WTC11 (cell line): ENCODE results near the gene MAMSTR. TPM values are rescaled to one million over a fixed set of nuclear protein-coding genes. Genes with fewer than 3 reads are reported as not detected.

ENCODE experiments used
- AR ChIP-seq: fragments of 250-450 bp; sonication (Bioruptor Pico); IDR thresholded peaks from 2 replicates; pipeline ENCODE4 v1.9.0; 2021; ENCODE audit warnings: mild to moderate bottlenecking
- E2F5 ChIP-seq: sonication (generic); formaldehyde crosslinking; IDR thresholded peaks from 2 replicates; pipeline ENCODE4 v1.8.1; 2022; ENCODE audit warnings: mild to moderate bottlenecking, moderate library complexity, missing genetic modification reagents
- ETV6 ChIP-seq: sonication (generic); formaldehyde crosslinking; IDR thresholded peaks from 2 replicates; pipeline ENCODE4 v1.8.1; 2022; ENCODE audit warnings: mild to moderate bottlenecking, missing genetic modification reagents
- FOXP1 ChIP-seq: sonication (generic); formaldehyde crosslinking; IDR thresholded peaks from 2 replicates; pipeline ENCODE4 v1.8.0; 2022; ENCODE audit warnings: missing genetic modification reagents, mild to moderate bottlenecking, moderate library complexity, borderline replicate concordance
- FOXP4 ChIP-seq: sonication (generic); formaldehyde crosslinking; IDR thresholded peaks from 2 replicates; pipeline ENCODE4 v1.8.0; 2022; ENCODE audit warnings: mild to moderate bottlenecking, missing genetic modification reagents
- GRHL2 ChIP-seq: fragments of 250-450 bp; sonication (Bioruptor Pico); IDR thresholded peaks from 2 replicates; pipeline ENCODE4 v1.8.0; 2022; ENCODE audit warnings: mild to moderate bottlenecking, moderate library complexity; ENCODE audit not compliant: insufficient replicate concordance, severe bottlenecking
- IRF1 ChIP-seq: sonication (generic); formaldehyde crosslinking; IDR thresholded peaks from 2 replicates; pipeline ENCODE4 v1.8.0; 2023; ENCODE audit warnings: missing genetic modification reagents
- JUN ChIP-seq: sonication (generic); formaldehyde crosslinking; IDR thresholded peaks from 2 replicates; pipeline ENCODE4 v1.8.0; 2023; ENCODE audit warnings: mild to moderate bottlenecking, missing genetic modification reagents
- KAT7 ChIP-seq: sonication (generic); formaldehyde crosslinking; IDR thresholded peaks from 2 replicates; pipeline ENCODE4 v1.8.1; 2023; ENCODE audit warnings: missing genetic modification reagents, mild to moderate bottlenecking, borderline replicate concordance
- MAX ChIP-seq: sonication (generic); formaldehyde crosslinking; IDR thresholded peaks from 2 replicates; pipeline ENCODE4 v1.8.0; 2022; ENCODE audit warnings: mild to moderate bottlenecking, missing genetic modification reagents
- NR1H2 ChIP-seq: sonication (generic); formaldehyde crosslinking; IDR thresholded peaks from 2 replicates; pipeline ENCODE4 v1.9.0; 2021; ENCODE audit warnings: mild to moderate bottlenecking, moderate library complexity, missing genetic modification reagents
- NR3C1 ChIP-seq: sonication (generic); formaldehyde crosslinking; conservative IDR thresholded peaks from 2 replicates; pipeline ENCODE4 v1.8.1; 2023; ENCODE audit warnings: low read depth, mild to moderate bottlenecking, missing genetic modification reagents
- OVOL2 ChIP-seq: fragments of 250-450 bp; sonication (Bioruptor Pico); IDR thresholded peaks from 2 replicates; pipeline ENCODE4 v1.9.0; 2021; ENCODE audit warnings: mild to moderate bottlenecking, borderline replicate concordance
- RORB ChIP-seq: fragments of 250-450 bp; sonication (Bioruptor Pico); IDR thresholded peaks from 2 replicates; pipeline ENCODE4 v1.9.0; 2021; ENCODE audit warnings: mild to moderate bottlenecking
- SOX15 ChIP-seq: fragments of 250-450 bp; sonication (Bioruptor Pico); IDR thresholded peaks from 2 replicates; pipeline ENCODE4 v1.9.0; 2021; ENCODE audit warnings: mild to moderate bottlenecking
- ZBTB43 ChIP-seq: sonication (generic); formaldehyde crosslinking; IDR thresholded peaks from 2 replicates; pipeline ENCODE4 v1.8.1; 2023; ENCODE audit warnings: mild to moderate bottlenecking, missing genetic modification reagents
- ZMAT4 ChIP-seq: fragments of 250-450 bp; sonication (Bioruptor Pico); IDR thresholded peaks from 2 replicates; pipeline ENCODE4 v1.9.0; 2021; ENCODE audit warnings: mild to moderate bottlenecking
- ZNF425 ChIP-seq: fragments of 250-450 bp; sonication (Bioruptor Pico); conservative IDR thresholded peaks from 2 replicates; pipeline ENCODE4 v1.9.0; 2021; ENCODE audit warnings: mild to moderate bottlenecking
- ZNF512 ChIP-seq: sonication (generic); formaldehyde crosslinking; IDR thresholded peaks from 2 replicates; pipeline ENCODE4 v1.8.1; 2022; ENCODE audit warnings: missing genetic modification reagents, borderline replicate concordance
- ZNF532 ChIP-seq: fragments of 250-450 bp; sonication (Bioruptor Pico); IDR thresholded peaks from 2 replicates; pipeline ENCODE4 v1.9.0; 2021; ENCODE audit warnings: mild to moderate bottlenecking, borderline replicate concordance
- total RNA-seq: library from RNA; stranded (reverse); gene quantifications from 3 replicates; pipeline ENCODE4 v1.2.3, GENCODE V29; 2021

The MAMSTR gene
- total RNA-seq, 1 experiment from 2014 or later = 1.4 TPM

GRCh38 chr19:48738557-48739403 is 19.3 kb upstream of the MAMSTR start (continued):
- TF ChIP-seq FOXP4 (CRISPR knock-in tag) (peak; percentile 89), FOXP1 (CRISPR knock-in tag) (no peak; the same call in none of the 2 replicates), OVOL2 (no peak), MAX (peak; percentile 54; the same call in 1 of the 2 replicates), GRHL2 (CRISPR knock-in tag) (no peak), NR3C1 (CRISPR knock-in tag) (no peak), NR1H2 (CRISPR knock-in tag) (no peak), ZNF512 (no peak), IRF1 (CRISPR knock-in tag) (no peak), E2F5 (CRISPR knock-in tag) (peak; percentile 62; the same call in 1 of the 2 replicates), JUN (CRISPR knock-in tag) (no peak), RORB (CRISPR knock-in tag) (no peak), ZNF425 (CRISPR knock-in tag) (no peak), AR (CRISPR knock-in tag) (no peak), ETV6 (CRISPR knock-in tag) (no peak), ZMAT4 (CRISPR knock-in tag) (no peak), KAT7 (CRISPR knock-in tag) (no peak), ZBTB43 (CRISPR knock-in tag) (no peak), SOX15 (CRISPR knock-in tag) (no peak), ZNF532 (CRISPR knock-in tag) (no peak)
